ENCODE results near the gene FAM83G.

The FAM83G gene

DNA sequence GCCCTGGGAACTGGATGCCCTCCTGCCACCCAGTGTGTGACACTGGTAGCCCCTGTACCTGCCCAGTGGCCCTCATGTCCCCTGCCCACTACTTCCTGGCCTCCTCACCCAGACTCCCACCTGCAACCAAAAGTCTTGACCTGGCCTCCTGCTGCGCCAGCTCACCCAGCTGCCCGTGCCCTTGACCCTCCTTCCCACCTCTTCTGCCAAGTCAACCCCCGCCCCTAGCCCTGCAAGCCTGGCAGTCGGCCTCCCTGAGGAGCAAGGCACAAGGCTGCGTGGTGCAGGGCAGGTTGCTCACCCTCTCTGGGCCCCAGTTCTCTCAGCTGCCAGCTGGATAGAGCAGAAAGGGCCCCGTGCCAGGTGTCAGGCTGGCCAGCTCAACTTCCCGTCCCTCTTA, 12.3 kb upstream of the FAM83G start:
- TF ChIP-seq CTCF (IDR thresholded peaks at IDR 0.05), result no peak
- DNase-seq (ENCODE audit: low spot score), result no peak
- H3K27ac ChIP-seq, result no peak overlapping the region
- no peak overlapping the region for H3K4me3 ChIP-seq

- Histone ChIP-seq H3K27ac (no peak overlapping the region), H3K4me3 (no peak overlapping the region)
- TF ChIP-seq CTCF (IDR thresholded peaks at IDR 0.05), result no peak
- DNase-seq (ENCODE audit: low spot score), result no peak
Observed at GRCh38 chr17:19016297-19016696, 11.7 kb upstream of the FAM83G start.

DNA sequence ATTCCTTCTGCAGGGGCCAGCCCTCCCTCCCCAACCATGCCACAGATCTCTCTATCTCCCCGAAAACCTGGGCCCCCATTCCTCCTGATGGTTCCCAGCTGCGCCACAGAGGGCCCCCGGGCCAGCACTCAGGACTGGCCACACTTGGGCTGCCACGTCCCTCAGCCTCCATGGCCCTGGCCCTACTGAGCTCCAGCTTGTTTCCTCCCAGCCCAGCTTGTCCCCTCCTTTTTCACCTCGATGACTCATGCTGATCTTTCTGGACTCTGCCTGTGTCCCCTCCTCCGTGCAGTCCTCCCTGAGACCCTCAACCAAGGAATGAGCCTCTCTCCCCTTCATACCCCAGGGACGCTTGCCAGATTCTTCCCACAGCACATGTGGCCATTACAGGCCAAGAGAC, 10.9 kb upstream of the FAM83G start:
- Histone ChIP-seq H3K4me3 (no peak overlapping the region), H3K27ac (no peak overlapping the region)
- no peak for DNase-seq (ENCODE audit: low spot score)
- TF ChIP-seq CTCF (IDR thresholded peaks at IDR 0.05), result no peak

- DNase-seq (ENCODE audit: low spot score), result no peak
- no peak overlapping the region for H3K27ac ChIP-seq
- no peak for TF ChIP-seq CTCF (IDR thresholded peaks at IDR 0.05)
- no peak overlapping the region for H3K4me3 ChIP-seq
Observed at GRCh38 chr17:19014628-19015215, 10.2 kb upstream of the FAM83G start.

DNA sequence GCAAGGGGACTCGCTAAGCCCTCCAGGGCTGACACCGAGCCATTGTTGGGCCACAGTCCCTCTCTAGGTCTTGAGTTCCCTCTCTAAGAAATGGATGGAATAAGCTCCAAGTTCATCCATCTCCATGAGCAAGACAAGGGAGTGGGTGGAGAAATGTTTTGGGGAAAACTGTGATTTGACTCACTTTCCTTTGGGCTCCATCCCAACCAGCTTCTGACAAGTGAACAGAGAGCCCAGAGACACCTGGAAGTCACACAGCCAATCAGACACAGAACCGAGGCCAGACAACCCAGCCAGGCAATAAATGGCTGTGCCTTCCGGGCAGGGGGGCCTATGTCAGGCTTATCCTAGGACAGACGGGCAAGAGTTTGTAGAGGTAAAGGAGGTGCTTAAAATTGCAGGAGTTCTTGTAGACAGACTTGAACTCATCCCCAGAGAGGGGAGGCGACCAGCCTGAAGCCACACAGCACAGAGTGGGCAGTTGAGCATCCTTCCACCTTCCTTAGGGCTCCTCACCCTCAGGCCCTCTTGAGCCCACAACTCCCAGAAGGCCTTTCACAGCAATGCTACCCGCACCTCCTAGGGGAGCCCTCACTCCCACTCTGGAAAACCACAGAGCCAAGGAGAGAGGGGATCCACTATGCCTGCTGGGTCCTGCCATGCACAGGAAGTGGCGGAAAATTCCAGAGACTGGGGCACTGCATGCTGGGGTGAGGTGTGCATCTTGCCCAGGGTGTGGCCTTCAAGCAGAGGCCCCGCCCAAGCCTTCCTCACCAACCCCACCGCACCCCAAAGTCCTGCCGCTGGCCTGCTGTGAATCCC, 9.5 kb upstream of the FAM83G start:
- no peak for DNase-seq (ENCODE audit: low spot score)
- H3K4me3 ChIP-seq, result no peak overlapping the region
- TF ChIP-seq CTCF (IDR thresholded peaks at IDR 0.05), result no peak
- H3K27ac ChIP-seq, result no peak overlapping the region

DNA sequence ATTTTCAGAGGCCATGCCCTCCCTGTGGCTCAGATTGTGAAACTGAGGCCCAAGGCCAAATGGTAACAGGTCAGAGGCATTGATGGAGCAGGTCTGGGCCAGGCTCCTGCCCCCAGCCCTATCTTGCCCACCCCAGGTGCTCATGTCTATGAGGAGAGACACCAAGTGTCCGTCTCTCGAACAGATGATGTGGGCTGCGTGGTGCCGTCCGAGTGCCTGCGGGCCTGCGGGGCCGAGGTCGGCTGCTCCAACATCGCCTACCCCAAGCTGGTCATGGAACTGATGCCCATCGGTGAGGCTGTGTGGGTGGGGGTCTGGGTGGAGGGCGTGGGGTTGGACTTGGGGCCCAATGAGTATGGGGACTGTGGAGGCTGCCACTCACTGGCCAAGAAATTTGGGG, 8.7 kb upstream of the FAM83G start:
- no peak for DNase-seq (ENCODE audit: low spot score)
- TF ChIP-seq CTCF (IDR thresholded peaks at IDR 0.05), result no peak
- H3K4me3 ChIP-seq, result no peak overlapping the region
- H3K27ac ChIP-seq, result no peak overlapping the region
